AG20443 (cell line): ENCODE measurements around the gene HNRNPH3.
A peak's percentile ranks its signal among the peaks of the same experiment; 100 is the strongest.
"Not testable (repeated sequence)": the region's sequence is repeated elsewhere in the genome, so short reads cannot be mapped to it uniquely, and the experiment has no call there.

Experiments
- DNase-seq: peaks from one replicate; pipeline ENCODE4 v3.0.0; 2012; ENCODE audit warnings: low spot score, mixed read lengths

HNRNPH3 gene, protein sequence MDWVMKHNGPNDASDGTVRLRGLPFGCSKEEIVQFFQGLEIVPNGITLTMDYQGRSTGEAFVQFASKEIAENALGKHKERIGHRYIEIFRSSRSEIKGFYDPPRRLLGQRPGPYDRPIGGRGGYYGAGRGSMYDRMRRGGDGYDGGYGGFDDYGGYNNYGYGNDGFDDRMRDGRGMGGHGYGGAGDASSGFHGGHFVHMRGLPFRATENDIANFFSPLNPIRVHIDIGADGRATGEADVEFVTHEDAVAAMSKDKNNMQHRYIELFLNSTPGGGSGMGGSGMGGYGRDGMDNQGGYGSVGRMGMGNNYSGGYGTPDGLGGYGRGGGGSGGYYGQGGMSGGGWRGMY

GRCh38 chr10:68331455-68332258, at the start of gene HNRNPH3:
Gene HNRNPH3 (plus strand): TSS chr10:68332064. CDS start chr10:68337222, 5,158 bp downstream.
- DNase-seq, result peak; percentile 97

- no peak for DNase-seq
These were observed 47.5 kb upstream of the HNRNPH3 start for GRCh38 chr10:68284062-68285001.

DNA sequence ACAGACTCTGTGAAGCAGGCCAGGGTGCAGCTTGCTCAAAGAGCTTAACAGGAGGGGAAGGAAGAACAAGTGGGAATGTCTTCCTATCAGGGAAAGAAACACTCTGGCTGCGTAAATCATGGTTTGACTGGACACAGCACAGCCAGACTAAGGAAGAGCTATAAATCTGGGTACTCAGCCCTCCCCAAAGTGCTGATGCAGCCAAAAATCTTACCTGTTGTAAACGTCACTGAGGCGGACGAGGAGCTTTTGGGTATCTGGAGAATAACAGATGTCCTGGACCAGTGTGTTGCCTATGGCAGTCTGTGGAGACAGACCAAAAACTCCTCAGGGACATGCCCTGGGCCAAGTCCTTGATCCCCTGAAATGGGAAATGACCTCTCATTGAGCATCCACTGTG, 43.1 kb upstream of the HNRNPH3 start:
- DNase-seq, result no peak

DNA sequence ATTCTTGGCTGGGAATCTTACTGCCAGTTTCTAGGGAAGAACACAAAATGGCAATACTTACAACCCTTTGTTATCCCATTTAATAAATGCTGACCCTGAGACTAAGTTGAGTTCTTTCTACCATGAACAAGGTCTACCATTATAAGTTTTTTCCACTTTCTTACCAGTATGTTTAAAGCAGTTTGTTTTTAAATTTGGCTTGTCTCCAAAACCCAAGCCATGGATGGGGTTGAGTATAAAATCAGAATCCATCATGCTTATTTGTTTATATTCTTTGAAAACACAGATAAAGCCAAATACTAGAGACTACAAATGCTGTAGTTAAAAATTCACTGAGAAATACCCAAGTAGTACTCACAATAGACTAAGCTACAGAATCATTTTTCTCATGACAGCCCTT, 41.1 kb upstream of the HNRNPH3 start:
- no peak for DNase-seq

DNA sequence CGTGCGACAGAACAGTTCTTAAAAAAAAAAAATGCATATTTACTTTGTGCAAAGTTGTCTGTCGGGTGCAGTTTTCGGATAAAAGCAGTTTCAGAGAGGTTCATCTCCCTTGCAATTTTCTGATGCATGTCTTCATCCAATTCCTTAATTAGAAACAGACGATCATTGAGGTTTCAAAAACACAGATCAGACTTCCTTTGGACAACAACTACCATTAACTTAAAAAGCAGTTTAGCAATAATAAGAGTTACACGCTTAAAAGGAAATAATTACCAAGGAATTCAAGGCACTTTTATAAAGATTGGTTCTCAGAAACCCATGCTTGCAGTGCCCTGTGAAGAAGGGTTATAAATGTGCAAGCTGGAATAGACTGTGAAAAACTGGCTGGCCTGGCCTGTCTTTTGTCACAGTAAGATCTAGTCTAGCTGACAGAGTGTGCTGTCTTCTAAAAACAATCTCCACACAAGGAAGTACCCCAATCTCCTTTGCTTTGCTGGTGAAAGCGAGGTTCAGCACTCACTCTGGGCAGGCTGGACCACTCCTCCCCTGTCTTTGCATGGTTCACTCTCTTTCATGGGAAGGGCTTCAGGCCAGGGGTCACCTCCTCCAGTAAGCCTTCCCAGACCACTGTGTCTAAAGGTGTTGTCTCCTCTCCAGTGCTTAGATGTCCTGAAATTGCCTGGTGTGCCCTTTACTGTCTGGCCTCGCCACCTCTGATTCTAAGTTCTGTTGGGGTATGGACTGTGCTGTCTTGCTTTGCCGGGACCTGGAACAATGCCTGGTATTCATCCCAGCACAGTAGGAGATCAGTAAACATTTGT, 34.8 kb upstream of the HNRNPH3 start:
- peak; percentile 24 for DNase-seq

GRCh38 chr10:68301301-68301700, 30.6 kb upstream of the HNRNPH3 start:
- no peak for DNase-seq

- peak; percentile 69 for DNase-seq
These were observed 29.9 kb upstream of the HNRNPH3 start for GRCh38 chr10:68301790-68302502.

DNA sequence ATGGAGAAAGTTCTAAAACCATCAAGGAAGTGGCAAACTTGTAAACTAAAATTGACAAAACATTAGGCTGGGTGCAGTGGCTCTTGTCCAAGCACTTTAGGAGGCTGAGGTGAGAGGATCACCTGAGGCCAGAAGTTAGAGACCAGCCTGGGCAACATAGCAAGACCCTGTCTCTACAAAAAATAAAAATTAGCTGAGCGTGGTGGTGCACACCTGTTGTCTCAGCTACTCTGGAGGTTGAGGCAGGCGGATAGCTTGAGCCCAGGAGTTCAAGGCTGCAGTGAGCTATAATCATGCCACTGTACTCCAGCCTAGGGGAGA, 29.4 kb upstream of the HNRNPH3 start:
- no peak for DNase-seq

- DNase-seq, result no peak
These were observed 29.0 kb upstream of the HNRNPH3 start for GRCh38 chr10:68302871-68303270.

GRCh38 chr10:68303849-68304412, 27.9 kb upstream of the HNRNPH3 start:
- no peak for DNase-seq

- DNase-seq, result no peak
These were observed 26.0 kb upstream of the HNRNPH3 start for GRCh38 chr10:68305854-68306253.

DNA sequence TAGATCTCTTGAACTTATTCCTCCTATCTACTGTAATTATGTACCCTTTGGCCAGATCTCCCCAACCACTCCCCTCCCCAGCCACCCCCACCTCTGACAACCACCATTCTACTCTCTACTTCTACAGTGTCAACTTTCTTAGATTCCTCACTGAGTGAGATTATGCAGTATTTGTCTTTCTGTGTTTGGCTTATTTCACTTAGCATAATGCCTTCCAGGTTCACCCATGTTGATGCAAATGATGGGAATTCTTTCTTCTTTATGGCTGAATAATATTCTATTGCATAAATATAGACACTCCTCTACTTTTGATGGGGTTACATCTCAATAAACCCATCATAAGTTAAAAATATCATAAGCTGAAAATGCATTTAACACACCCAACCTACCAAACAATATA, 21.3 kb upstream of the HNRNPH3 start:
- no peak for DNase-seq

GRCh38 chr10:68314930-68315329, 16.9 kb upstream of the HNRNPH3 start:
- DNase-seq, result not testable (repeated sequence)

DNA sequence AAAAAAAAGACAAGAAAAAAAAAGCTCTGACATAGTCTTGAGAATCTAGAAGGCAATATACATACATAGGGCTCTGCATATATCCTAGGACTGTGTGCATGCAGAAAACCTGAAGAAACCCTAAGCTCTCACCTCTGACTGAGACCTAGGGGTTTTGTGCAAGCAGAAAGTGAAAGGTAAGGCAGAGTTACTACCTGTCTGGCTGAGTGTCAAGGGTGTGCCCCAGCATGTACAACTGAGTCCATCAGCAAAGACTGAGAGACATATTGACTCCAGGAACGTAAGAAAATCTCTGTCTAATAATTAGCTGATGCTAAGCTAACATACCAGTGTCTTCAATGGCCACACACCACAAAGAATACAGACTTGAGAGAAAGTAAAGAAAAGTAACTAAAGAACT, 16.3 kb upstream of the HNRNPH3 start:
- no peak for DNase-seq

DNA sequence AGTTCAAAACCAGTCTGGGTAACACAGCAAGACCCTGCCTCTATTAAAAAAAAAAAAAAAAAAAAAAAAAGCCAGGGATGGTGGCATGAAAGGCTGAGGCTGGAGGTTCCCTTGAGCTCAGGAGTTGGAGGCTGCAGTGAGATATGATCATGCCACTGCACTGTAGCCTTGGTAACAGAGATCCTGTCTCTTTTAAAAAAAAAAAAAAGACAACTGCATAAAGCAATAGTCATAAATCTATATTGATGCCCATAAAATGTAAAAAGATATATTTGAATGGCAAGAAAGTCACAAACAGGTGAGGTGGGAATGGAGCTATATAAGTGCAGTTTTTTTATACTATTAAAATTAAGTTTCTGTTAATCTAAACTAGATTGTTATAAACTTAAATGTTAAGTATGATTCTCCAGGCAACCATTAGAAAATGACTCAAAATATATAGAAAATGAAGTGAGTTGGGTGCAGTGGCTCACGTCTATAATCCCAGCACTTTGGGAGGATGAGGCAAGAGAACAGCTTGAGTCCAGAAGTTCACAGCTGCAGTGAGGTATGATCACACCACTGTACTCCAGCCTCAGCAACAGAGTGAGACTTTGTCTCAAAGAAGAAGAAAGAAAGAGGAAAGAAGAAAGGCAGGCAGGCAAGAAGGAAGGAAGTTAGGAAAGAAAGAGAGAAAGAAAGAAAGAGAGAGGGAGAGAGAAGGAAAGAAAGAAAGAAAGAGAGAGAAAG, 13.4 kb upstream of the HNRNPH3 start:
- DNase-seq, result no peak

GRCh38 chr10:68324396-68324795, 7.5 kb upstream of the HNRNPH3 start:
- DNase-seq, result not testable (repeated sequence)

DNA sequence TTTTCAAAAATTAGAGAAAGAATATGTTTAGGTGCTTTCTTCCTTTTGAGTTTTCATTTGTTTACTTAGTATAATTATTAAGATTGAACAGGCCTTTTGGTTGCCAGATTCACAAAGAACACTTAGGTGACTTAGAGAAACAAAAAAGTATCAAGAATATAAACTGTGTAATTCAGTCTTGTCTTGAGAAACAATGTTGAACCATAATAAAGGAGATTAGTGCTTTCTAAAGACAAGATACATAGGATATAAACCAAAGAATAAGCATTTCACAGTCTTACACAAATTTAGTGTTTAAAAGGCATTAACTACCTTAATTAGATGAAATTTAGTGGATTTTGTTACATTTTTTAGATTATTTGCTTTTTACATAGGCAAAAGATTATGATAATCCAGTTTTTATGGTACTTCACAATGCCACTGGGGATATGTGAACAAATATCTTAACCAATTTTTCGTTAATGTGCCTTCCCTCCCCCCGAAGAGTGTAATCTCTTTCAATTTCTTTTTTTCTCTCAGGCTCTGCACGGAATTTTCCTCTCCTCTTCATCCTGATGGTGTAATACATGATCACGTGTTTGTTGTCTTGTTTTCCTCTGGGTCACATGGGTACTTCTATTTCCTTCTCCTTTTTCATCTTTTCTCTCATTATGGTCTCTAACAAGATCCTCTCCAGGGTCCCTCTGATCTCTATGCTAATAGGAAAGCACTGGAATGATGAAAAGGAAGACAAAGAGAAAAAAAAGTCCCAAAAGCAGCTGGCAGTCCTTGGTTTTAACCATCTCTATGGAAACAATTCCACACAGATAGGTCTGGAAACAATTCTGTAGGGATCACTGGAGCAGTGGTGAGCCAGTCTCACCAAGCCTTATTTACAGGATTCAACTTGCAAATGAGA, 3.7 kb upstream of the HNRNPH3 start:
- DNase-seq, result peak; percentile 70

GRCh38 chr10:68329506-68329861, 2.4 kb upstream of the HNRNPH3 start:
- no peak for DNase-seq
